Measurements from ENCODE around the gene DOCK4.
"Not testable (repeated sequence)": the region's sequence is repeated elsewhere in the genome, so short reads cannot be mapped to it uniquely, and the experiment has no call there.

Gene DOCK4

GRCh38 chr7:111911166-111911961, 294.8 kb downstream of the DOCK4 start:
- Histone ChIP-seq H3K23ac (ENCODE audit: low read length) (no peak overlapping the region), H3K79me2 (ENCODE audit: control insufficient read depth, insufficient read depth, low read length, poor library complexity) (no peaks in the 10 kb centered on the region), H3K4ac (ENCODE audit: low read depth, low read length) (no peak overlapping the region), H2BK120ac (ENCODE audit: insufficient read depth, low read length, poor library complexity) (no peak overlapping the region), H3K14ac (ENCODE audit: low read length) (no peak overlapping the region), H3K79me1 (ENCODE audit: low read length) (no peaks in the 10 kb centered on the region), H3K4me3 (ENCODE audit: low read depth, low read length) (no peak overlapping the region), H3K9ac (ENCODE audit: low read length) (no peak overlapping the region), H2AFZ (ENCODE audit: insufficient read depth, low read length, poor library complexity) (no peak overlapping the region), H3K36me3 (ENCODE audit: control insufficient read depth in 1 of 2, insufficient read depth in 2 of 2, low read length in 2 of 2) (no peaks in the 10 kb centered on the region), H4K91ac (ENCODE audit: low read depth, low read length) (no peak overlapping the region), H4K12ac (ENCODE audit: low read depth, low read length) (no peak overlapping the region), H3K27ac (ENCODE audit: low read depth, low read length) (no peak overlapping the region), H2AK5ac (ENCODE audit: low read length) (no peak overlapping the region), H2BK5ac (ENCODE audit: low read depth, low read length, poor library complexity) (no peak overlapping the region), H3K18ac (ENCODE audit: low read length) (no peak overlapping the region), H3K9me3 (ENCODE audit: insufficient read depth, low read depth, low read length) (no peaks in the 10 kb centered on the region), H3K4me2 (ENCODE audit: low read length) (no peak overlapping the region), H2BK12ac (ENCODE audit: low read length) (no peak overlapping the region), H4K8ac (ENCODE audit: low read depth, low read length) (no peak overlapping the region), H3K27me3 (ENCODE audit: insufficient read depth, low read length) (no peaks in the 10 kb centered on the region), H3K4me1 (ENCODE audit: control insufficient read depth in 1 of 2, insufficient read depth in 2 of 2, low read length in 2 of 2) (peaks cover 0 to 1% of the 10 kb centered on the region in 2 experiments)
- WGBS (ENCODE audit: extremely low coverage, insufficient coverage, insufficient read length), result no CpG with 5 or more reads among the region's 5 CpGs
- no peak for DNase-seq

- no peak overlapping the region for H3K23ac ChIP-seq (ENCODE audit: low read length)
- no peak overlapping the region for H2BK120ac ChIP-seq (ENCODE audit: insufficient read depth, low read length, poor library complexity)
- no peak overlapping the region for H4K8ac ChIP-seq (ENCODE audit: low read depth, low read length)
- H2AK5ac ChIP-seq (ENCODE audit: low read length), result no peak overlapping the region
- no peak overlapping the region for H3K4ac ChIP-seq (ENCODE audit: low read depth, low read length)
- no peaks in the 10 kb centered on the region for H3K36me3 ChIP-seq (ENCODE audit: control insufficient read depth in 1 of 2, insufficient read depth in 2 of 2, low read length in 2 of 2)
- no peak overlapping the region for H3K18ac ChIP-seq (ENCODE audit: low read length)
- no peaks in the 10 kb centered on the region for H3K79me2 ChIP-seq (ENCODE audit: control insufficient read depth, insufficient read depth, low read length, poor library complexity)
- H4K12ac ChIP-seq (ENCODE audit: low read depth, low read length), result no peak overlapping the region
- no peaks in the 10 kb centered on the region for H3K79me1 ChIP-seq (ENCODE audit: low read length)
- no peak overlapping the region for H3K4me3 ChIP-seq (ENCODE audit: low read depth, low read length)
- no peak overlapping the region for H3K9ac ChIP-seq (ENCODE audit: low read length)
- no peak overlapping the region for H3K4me2 ChIP-seq (ENCODE audit: low read length)
- no peaks in the 10 kb centered on the region for H3K27me3 ChIP-seq (ENCODE audit: insufficient read depth, low read length)
- no peak overlapping the region for H3K27ac ChIP-seq (ENCODE audit: low read depth, low read length)
- no peak overlapping the region for H3K14ac ChIP-seq (ENCODE audit: low read length)
- H4K91ac ChIP-seq (ENCODE audit: low read depth, low read length), result no peak overlapping the region
- no peaks in the 10 kb centered on the region for H3K9me3 ChIP-seq (ENCODE audit: insufficient read depth, low read depth, low read length)
- no peak for DNase-seq
- H2BK12ac ChIP-seq (ENCODE audit: low read length), result no peak overlapping the region
- H3K4me1 ChIP-seq (ENCODE audit: control insufficient read depth in 1 of 2, insufficient read depth in 2 of 2, low read length in 2 of 2), result peaks cover 0 to 1% of the 10 kb centered on the region in 2 experiments
- no peak overlapping the region for H2AFZ ChIP-seq (ENCODE audit: insufficient read depth, low read length, poor library complexity)
- no peak overlapping the region for H2BK5ac ChIP-seq (ENCODE audit: low read depth, low read length, poor library complexity)
- WGBS (ENCODE audit: extremely low coverage, insufficient coverage, insufficient read length), result no CpG with 5 or more reads among the region's 5 CpGs
These were observed 295.5 kb downstream of the DOCK4 start for GRCh38 chr7:111910656-111911055.

DNA sequence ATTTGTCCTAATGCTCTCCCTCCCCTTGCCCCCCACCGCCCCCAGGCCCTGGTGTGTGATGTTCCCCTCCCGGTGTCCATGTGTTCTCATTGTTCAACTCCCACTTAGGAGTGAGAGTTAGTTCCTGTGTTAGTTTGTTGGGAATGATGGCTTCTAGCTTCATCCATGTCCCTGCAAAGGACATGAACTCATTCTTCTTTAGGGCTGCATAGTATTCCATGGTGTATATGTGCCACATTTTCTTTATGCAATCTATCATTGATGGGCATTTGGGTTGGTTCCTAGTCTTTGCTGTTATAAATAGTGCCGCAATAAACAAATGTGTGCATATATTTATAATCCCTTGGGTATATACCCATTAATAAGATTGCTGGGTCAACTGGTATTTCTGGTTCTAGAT, 297.5 kb downstream of the DOCK4 start:
- H2AFZ ChIP-seq (ENCODE audit: insufficient read depth, low read length, poor library complexity); H4K91ac ChIP-seq (ENCODE audit: low read depth, low read length); H3K9me3 ChIP-seq (ENCODE audit: insufficient read depth, low read depth, low read length); H3K4me3 ChIP-seq (ENCODE audit: low read depth, low read length); H3K18ac ChIP-seq (ENCODE audit: low read length); H3K14ac ChIP-seq (ENCODE audit: low read length); H3K4ac ChIP-seq (ENCODE audit: low read depth, low read length); H3K27ac ChIP-seq (ENCODE audit: low read depth, low read length); H3K36me3 ChIP-seq (ENCODE audit: control insufficient read depth in 1 of 2, insufficient read depth in 2 of 2, low read length in 2 of 2); H2BK12ac ChIP-seq (ENCODE audit: low read length); H3K27me3 ChIP-seq (ENCODE audit: insufficient read depth, low read length); H2BK120ac ChIP-seq (ENCODE audit: insufficient read depth, low read length, poor library complexity); H4K8ac ChIP-seq (ENCODE audit: low read depth, low read length); H2BK5ac ChIP-seq (ENCODE audit: low read depth, low read length, poor library complexity); DNase-seq; H2AK5ac ChIP-seq (ENCODE audit: low read length); H4K12ac ChIP-seq (ENCODE audit: low read depth, low read length); H3K79me1 ChIP-seq (ENCODE audit: low read length); H3K79me2 ChIP-seq (ENCODE audit: control insufficient read depth, insufficient read depth, low read length, poor library complexity); H3K4me1 ChIP-seq (ENCODE audit: control insufficient read depth in 1 of 2, insufficient read depth in 2 of 2, low read length in 2 of 2); H3K23ac ChIP-seq (ENCODE audit: low read length); H3K4me2 ChIP-seq (ENCODE audit: low read length); H3K9ac ChIP-seq (ENCODE audit: low read length): not testable (repeated sequence)
- WGBS (ENCODE audit: extremely low coverage, insufficient coverage, insufficient read length), result no CpG with 5 or more reads among the region's 3 CpGs

- no peaks in the 10 kb centered on the region for H3K79me1 ChIP-seq (ENCODE audit: low read length)
- H4K91ac ChIP-seq (ENCODE audit: low read depth, low read length), result no peak overlapping the region
- H4K8ac ChIP-seq (ENCODE audit: low read depth, low read length), result no peak overlapping the region
- H3K9me3 ChIP-seq (ENCODE audit: insufficient read depth, low read depth, low read length), result no peaks in the 10 kb centered on the region
- H3K79me2 ChIP-seq (ENCODE audit: control insufficient read depth, insufficient read depth, low read length, poor library complexity), result no peaks in the 10 kb centered on the region
- H3K4me2 ChIP-seq (ENCODE audit: low read length), result no peak overlapping the region
- no peaks in the 10 kb centered on the region for H3K36me3 ChIP-seq (ENCODE audit: control insufficient read depth in 1 of 2, insufficient read depth in 2 of 2, low read length in 2 of 2)
- no peak overlapping the region for H2BK5ac ChIP-seq (ENCODE audit: low read depth, low read length, poor library complexity)
- no peak overlapping the region for H2AFZ ChIP-seq (ENCODE audit: insufficient read depth, low read length, poor library complexity)
- H2BK12ac ChIP-seq (ENCODE audit: low read length), result no peak overlapping the region
- no CpG with 5 or more reads among the region's 2 CpGs for WGBS (ENCODE audit: extremely low coverage, insufficient coverage, insufficient read length)
- no peaks in the 10 kb centered on the region for H3K27me3 ChIP-seq (ENCODE audit: insufficient read depth, low read length)
- H3K4ac ChIP-seq (ENCODE audit: low read depth, low read length), result no peak overlapping the region
- no peak overlapping the region for H3K27ac ChIP-seq (ENCODE audit: low read depth, low read length)
- no peak overlapping the region for H4K12ac ChIP-seq (ENCODE audit: low read depth, low read length)
- H3K4me3 ChIP-seq (ENCODE audit: low read depth, low read length), result no peak overlapping the region
- no peak overlapping the region for H3K14ac ChIP-seq (ENCODE audit: low read length)
- H2BK120ac ChIP-seq (ENCODE audit: insufficient read depth, low read length, poor library complexity), result no peak overlapping the region
- no peak overlapping the region for H2AK5ac ChIP-seq (ENCODE audit: low read length)
- no peaks in the 10 kb centered on the region for H3K4me1 ChIP-seq (ENCODE audit: control insufficient read depth in 1 of 2, insufficient read depth in 2 of 2, low read length in 2 of 2)
- no peak for DNase-seq
- no peak overlapping the region for H3K18ac ChIP-seq (ENCODE audit: low read length)
- no peak overlapping the region for H3K9ac ChIP-seq (ENCODE audit: low read length)
- no peak overlapping the region for H3K23ac ChIP-seq (ENCODE audit: low read length)
These were observed 302.4 kb downstream of the DOCK4 start for GRCh38 chr7:111903797-111904196.

Data from trophoblast cell (in vitro differentiated cells and primary cell).